BE2C (cell line): ENCODE results near the gene SNAP25.

Experiments
- DNase-seq: peaks from one replicate; pipeline ENCODE4 v3.0.0-alpha.2; 2020
- H3K27me3 ChIP-seq: fragments of 250-450 bp; sonication (Bioruptor Pico); 2 replicates; pipeline ENCODE4 v1.5.1; 2020; ENCODE audit warnings: mild to moderate bottlenecking
- H3K36me3 ChIP-seq: fragments of 250-450 bp; sonication (Bioruptor Pico); 2 replicates; pipeline ENCODE4 v1.5.1; 2020; ENCODE audit warnings: mild to moderate bottlenecking
- H3K4me1 ChIP-seq: fragments of 250-450 bp; sonication (Bioruptor Pico); 2 replicates; pipeline ENCODE4 v1.5.1; 2020
- H3K4me3 ChIP-seq: 2 replicates; pipeline ENCODE4 v1.5.1; 2011; ENCODE audit warnings: low read depth, low read length
- H3K9me3 ChIP-seq: fragments of 250-450 bp; sonication (Bioruptor Pico); 2 replicates; pipeline ENCODE4 v1.5.1; 2020
- CTCF ChIP-seq: IDR thresholded peaks from 2 replicates; pipeline ENCODE4 v1.5.1; 2012; ENCODE audit warnings: mild to moderate bottlenecking, low read depth, low read length

Gene SNAP25

GRCh38 chr20:10209091-10209490 is 9.5 kb upstream of the SNAP25 start:
- no peak overlapping the region for H3K4me3 ChIP-seq
- no peak for DNase-seq
- peaks cover 7% of the 10 kb centered on the region for H3K27me3 ChIP-seq
- TF ChIP-seq CTCF: no peak
- no peaks in the 10 kb centered on the region for H3K9me3 ChIP-seq
- no peaks in the 10 kb centered on the region for H3K36me3 ChIP-seq
- no peaks in the 10 kb centered on the region for H3K4me1 ChIP-seq

GRCh38 chr20:10213526-10213925 is 5.1 kb upstream of the SNAP25 start:
- no peaks in the 10 kb centered on the region for H3K36me3 ChIP-seq
- DNase-seq: no peak
- H3K4me3 ChIP-seq: no peak overlapping the region
- H3K27me3 ChIP-seq: no peaks in the 10 kb centered on the region
- H3K4me1 ChIP-seq: no peaks in the 10 kb centered on the region
- no peaks in the 10 kb centered on the region for H3K9me3 ChIP-seq
- TF ChIP-seq CTCF: no peak

GRCh38 chr20:10216146-10216791 is 2.4 kb upstream of the SNAP25 start:
- Histone ChIP-seq H3K4me1 (no peaks in the 10 kb centered on the region), H3K27me3 (no peaks in the 10 kb centered on the region), H3K4me3 (no peak overlapping the region), H3K36me3 (no peaks in the 10 kb centered on the region), H3K9me3 (no peaks in the 10 kb centered on the region)
- TF ChIP-seq CTCF: no peak
- no peak for DNase-seq

GRCh38 chr20:10217721-10218410 is 764 bp upstream of the SNAP25 start:
- H3K9me3 ChIP-seq: no peaks in the 10 kb centered on the region
- H3K4me1 ChIP-seq: no peaks in the 10 kb centered on the region
- peak overlapping the region; percentile 98 for H3K4me3 ChIP-seq
- H3K36me3 ChIP-seq: no peaks in the 10 kb centered on the region
- peak; percentile 63 for DNase-seq
- H3K27me3 ChIP-seq: no peaks in the 10 kb centered on the region
- TF ChIP-seq CTCF: no peak

- no peak for TF ChIP-seq CTCF
- Histone ChIP-seq H3K36me3 (no peaks in the 10 kb centered on the region), H3K27me3 (no peaks in the 10 kb centered on the region), H3K4me3 (peak overlapping the region; percentile 98), H3K9me3 (no peaks in the 10 kb centered on the region), H3K4me1 (no peaks in the 10 kb centered on the region)
- peak; percentile 94 for DNase-seq
These were observed 792 bp downstream of the SNAP25 start for GRCh38 chr20:10219452-10219791.
